ENCODE measurements around the gene TSEN15.

TSEN15 gene

GRCh38 chr1:184101571-184101970, 50.0 kb downstream of the TSEN15 start:
- ATAC-seq: no peak
- TF ChIP-seq CSDC2 (CRISPR knock-in tag; IDR thresholded peaks at IDR 0.05) (no peak), TSHZ2 (CRISPR knock-in tag; IDR thresholded peaks at IDR 0.05) (no peak), RARB (CRISPR knock-in tag; IDR thresholded peaks at IDR 0.05) (no peak), ARNTL (CRISPR knock-in tag; IDR thresholded peaks at IDR 0.05; ENCODE audit: borderline replicate concordance, low read depth) (no peak)
- TF ChIP-seq, protein P1, sequence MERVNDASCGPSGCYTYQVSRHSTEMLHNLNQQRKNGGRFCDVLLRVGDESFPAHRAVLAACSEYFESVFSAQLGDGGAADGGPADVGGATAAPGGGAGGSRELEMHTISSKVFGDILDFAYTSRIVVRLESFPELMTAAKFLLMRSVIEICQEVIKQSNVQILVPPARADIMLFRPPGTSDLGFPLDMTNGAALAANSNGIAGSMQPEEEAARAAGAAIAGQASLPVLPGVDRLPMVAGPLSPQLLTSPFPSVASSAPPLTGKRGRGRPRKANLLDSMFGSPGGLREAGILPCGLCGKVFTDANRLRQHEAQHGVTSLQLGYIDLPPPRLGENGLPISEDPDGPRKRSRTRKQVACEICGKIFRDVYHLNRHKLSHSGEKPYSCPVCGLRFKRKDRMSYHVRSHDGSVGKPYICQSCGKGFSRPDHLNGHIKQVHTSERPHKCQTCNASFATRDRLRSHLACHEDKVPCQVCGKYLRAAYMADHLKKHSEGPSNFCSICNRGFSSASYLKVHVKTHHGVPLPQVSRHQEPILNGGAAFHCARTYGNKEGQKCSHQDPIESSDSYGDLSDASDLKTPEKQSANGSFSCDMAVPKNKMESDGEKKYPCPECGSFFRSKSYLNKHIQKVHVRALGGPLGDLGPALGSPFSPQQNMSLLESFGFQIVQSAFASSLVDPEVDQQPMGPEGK (CRISPR knock-in tag; IDR thresholded peaks at IDR 0.05; ENCODE audit: borderline replicate concordance): no peak
- TF ChIP-seq, protein P2, sequence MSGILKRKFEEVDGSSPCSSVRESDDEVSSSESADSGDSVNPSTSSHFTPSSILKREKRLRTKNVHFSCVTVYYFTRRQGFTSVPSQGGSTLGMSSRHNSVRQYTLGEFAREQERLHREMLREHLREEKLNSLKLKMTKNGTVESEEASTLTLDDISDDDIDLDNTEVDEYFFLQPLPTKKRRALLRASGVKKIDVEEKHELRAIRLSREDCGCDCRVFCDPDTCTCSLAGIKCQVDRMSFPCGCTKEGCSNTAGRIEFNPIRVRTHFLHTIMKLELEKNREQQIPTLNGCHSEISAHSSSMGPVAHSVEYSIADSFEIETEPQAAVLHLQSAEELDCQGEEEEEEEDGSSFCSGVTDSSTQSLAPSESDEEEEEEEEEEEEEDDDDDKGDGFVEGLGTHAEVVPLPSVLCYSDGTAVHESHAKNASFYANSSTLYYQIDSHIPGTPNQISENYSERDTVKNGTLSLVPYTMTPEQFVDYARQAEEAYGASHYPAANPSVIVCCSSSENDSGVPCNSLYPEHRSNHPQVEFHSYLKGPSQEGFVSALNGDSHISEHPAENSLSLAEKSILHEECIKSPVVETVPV (CRISPR knock-in tag; IDR thresholded peaks at IDR 0.05): no peak

DNA sequence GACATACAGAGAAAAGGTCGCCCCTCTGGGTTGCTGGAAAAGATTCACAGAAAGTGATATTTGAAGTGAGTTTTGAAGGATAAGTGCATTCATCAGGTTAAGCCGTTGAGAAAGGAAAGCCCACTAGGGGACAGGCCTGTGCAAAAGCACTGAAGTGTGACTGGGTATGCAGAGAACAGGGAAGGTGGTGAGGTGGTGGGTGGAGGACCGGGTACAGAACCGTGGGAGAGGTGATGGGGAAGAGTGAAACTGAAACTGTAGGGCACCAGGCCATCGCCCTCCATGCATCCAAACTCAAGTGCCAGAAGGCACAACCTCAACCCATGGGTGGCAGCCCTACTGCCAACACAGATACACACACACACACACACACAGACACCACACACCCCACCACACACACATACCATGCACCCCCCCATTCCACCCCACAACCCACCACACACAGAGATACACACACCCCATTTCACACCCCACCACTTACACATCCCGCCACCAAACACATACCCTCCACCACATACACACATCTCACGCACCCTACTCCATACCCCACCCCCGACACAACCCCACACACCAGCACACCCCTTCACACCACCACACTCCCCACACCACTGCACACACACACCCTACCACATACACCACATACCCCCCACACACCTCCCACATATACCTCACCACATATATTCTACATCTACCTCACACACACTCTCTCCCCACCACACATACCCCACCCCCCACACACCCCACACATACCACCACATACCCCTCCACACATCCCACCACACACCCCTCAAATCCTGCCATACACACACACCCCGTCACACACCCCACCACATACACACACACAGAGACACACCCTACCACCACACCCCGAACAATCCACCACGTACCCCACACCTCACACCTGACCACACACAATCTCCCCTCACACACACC, 59.0 kb downstream of the TSEN15 start:
- no peak for ATAC-seq
- TF ChIP-seq TCF4 (CRISPR knock-in tag; IDR thresholded peaks at IDR 0.05; ENCODE audit: borderline replicate concordance): no peak
- no peak for TF ChIP-seq ZFP30 (CRISPR knock-in tag; IDR thresholded peaks at IDR 0.05)
- TF ChIP-seq GLIS3 (CRISPR knock-in tag; IDR thresholded peaks at IDR 0.05): no peak
- TF ChIP-seq, protein P1 (CRISPR knock-in tag; IDR thresholded peaks at IDR 0.05; ENCODE audit: borderline replicate concordance): no peak
- no peak for TF ChIP-seq TOX (CRISPR knock-in tag; IDR thresholded peaks at IDR 0.05; ENCODE audit: borderline replicate concordance)
- TF ChIP-seq ZNF8 (CRISPR knock-in tag; IDR thresholded peaks at IDR 0.05): no peak
- no peak for TF ChIP-seq CREB5 (CRISPR knock-in tag; IDR thresholded peaks at IDR 0.05; ENCODE audit: low read depth)
- TF ChIP-seq ZFP3 (CRISPR knock-in tag; IDR thresholded peaks at IDR 0.05): no peak
- TF ChIP-seq ESRRG (CRISPR knock-in tag; IDR thresholded peaks at IDR 0.05): no peak
- no peak for TF ChIP-seq BACH2 (CRISPR knock-in tag; IDR thresholded peaks at IDR 0.05; ENCODE audit: borderline replicate concordance)
- no peak for TF ChIP-seq SNAI2 (CRISPR knock-in tag; IDR thresholded peaks at IDR 0.05)
- TF ChIP-seq CSDC2 (CRISPR knock-in tag; IDR thresholded peaks at IDR 0.05): no peak
- TF ChIP-seq ZC3H10 (CRISPR knock-in tag; IDR thresholded peaks at IDR 0.05): no peak
- no peak for TF ChIP-seq ISL1 (CRISPR knock-in tag; IDR thresholded peaks at IDR 0.05)
- TF ChIP-seq OSR1 (CRISPR knock-in tag; IDR thresholded peaks at IDR 0.05): no peak
- no peak for TF ChIP-seq POU6F1 (CRISPR knock-in tag; IDR thresholded peaks at IDR 0.05; ENCODE audit: borderline replicate concordance, low read depth)
- no peak for TF ChIP-seq ZNF70 (CRISPR knock-in tag; IDR thresholded peaks at IDR 0.05)
- TF ChIP-seq ZNF565 (CRISPR knock-in tag; conservative IDR thresholded peaks at IDR 0.05; ENCODE audit: low read depth): no peak

Data from SK-N-SH treated with all-trans-retinoic acid at 6 μM for 48 hours (cell line).